NCI-H748 treated with DMSO at 0.1 percent for 48 hours (cell line): ENCODE results near the gene LAMA5.

Experiments used
- DNase-seq: peaks from one replicate; lab custom pipeline; 2025; lab: John Stamatoyannopoulos, UW

Gene LAMA5

DNA sequence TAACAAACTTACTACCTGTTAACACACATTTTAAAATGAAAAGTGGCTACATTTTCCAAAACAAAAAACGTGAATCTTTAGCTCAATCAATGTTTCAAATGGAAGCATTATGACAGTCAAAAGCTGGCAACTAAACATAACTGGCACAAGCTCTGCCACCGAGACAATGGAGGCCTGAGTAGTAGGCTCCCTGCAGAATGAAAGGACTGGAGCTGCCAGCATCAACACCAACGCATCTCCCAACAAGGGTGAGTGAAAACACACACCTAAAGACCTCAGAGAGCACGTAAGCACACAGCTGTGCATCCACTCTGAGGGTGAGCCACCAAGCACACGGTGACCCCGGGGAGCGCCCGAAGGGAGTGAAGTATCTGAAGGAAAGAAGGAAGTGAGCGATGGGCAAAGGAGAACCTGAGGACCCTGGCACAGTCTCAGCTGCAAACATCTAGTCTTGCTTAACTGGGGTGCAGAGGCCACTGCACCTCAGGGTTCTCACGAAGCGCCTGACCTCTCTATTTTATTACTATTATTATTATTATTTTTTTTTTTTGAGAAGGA is 65.9 kb downstream of the LAMA5 start:
- no peak for DNase-seq

DNA sequence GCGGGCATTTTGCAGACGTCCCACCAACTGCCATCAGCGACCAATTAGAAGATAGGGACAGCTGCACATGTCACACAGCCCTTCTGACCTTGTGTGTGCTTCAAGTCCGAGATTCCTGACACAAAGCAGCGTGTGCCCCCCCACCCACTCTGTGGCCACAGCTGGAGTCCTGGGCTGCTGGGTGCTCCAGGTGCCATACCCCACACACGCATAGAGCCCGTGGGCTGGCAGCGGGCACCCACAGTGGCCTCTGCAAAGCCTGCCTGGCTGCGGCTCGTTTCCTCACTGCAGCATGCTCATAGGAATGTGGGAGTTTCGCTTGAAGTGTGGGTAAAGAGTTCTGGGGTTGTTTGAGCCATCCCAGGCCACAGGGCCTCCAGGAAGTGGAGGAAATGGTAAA is 66.8 kb downstream of the LAMA5 start:
- no peak for DNase-seq

DNA sequence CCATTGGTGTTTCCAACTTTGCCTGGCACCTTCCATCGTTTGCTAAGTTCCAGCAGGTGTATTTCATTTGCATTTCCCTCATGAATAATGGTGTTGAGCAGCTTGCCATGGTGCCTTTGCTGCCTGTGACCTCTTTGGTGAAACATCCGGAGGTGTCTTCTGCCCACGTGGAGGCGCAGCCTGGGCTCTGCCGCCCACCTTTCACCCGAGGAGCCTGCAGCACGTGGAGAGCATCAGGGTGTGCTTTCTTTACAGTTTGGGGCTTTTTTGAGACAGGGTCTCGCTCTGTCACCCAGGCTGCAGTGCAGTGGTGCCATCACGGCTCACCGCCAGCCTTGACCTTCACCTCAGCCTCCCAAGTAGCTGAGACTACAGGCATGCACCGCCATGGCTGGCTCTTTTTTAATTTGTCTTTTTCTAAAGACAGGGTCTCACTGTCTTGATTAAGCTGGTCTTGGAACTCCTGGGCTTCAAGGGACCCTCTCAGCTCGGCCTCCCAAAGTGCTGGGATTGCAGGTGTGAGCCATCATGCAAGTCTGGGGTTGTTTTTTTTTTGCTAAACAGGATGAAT is 67.4 kb downstream of the LAMA5 start:
- no peak for DNase-seq

DNA sequence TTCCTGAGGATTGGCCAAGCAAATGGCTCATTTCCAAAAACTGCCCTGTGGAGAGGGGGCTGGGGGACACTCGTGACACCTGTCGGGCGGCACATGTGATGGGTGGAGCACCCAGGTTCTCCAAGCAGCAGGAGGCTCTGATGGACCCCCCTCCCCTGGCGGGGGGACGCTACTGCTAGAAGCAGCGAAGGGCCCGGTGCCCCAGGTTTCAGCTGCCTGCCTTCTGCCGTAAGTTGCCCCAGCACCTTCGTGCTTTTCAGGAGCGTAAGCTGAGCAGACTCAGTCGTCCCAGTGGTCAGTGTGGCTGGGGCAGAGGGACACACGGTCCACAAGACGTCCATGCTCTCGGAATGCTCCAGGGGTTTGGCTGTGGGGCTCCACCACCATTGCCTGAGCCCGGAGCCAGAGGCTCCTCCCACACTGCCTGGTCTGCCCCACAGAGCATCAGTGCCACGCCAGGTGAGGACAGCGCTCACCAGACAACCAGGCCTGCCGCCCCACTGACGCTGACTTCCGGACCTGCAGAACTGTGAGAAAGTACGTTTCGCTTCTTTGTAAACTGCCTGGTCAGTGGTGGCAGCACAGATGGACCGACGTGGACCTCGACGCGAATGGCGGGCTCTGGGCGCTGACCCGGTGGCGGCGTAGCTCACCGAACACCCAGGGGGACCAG is 68.4 kb downstream of the LAMA5 start:
- DNase-seq, result no peak

DNA sequence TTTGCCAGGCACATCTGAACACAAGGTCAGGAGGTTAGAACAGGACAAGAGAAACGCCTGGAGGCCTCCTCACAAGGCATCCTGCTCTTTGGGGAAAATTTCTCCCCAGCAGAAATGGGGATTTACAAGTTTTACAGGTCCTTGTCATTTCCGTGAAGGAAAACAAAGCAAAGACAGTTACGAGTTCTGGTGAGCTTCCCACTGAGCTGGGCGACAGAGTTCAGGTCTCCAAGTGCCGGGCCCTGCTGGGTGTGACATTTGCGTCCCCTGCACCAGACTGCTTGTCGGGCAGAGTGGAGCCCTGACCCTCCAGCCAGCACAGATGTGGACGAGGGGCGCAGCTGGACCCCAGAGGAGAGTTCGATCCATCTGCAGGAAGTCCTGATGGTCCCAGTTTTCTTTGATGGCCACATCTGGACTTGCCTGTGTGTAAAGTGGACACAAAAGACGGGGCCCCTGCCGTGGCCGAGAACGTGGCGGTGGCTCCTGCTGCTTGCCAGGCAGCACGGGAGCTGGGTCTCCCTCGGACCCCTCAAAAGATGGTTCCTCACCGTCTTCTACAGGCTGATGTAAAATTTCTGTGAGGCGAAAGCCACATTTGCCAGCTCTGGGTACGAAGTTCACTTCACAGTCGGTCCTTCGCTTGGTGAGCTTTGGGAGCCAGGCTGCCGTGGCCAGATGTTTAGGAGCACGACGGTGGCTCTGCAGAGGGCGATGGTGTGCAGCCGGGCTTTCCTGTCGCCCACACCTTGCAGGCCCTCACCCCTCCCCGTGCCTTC is 69.5 kb downstream of the LAMA5 start:
- no peak for DNase-seq

DNA sequence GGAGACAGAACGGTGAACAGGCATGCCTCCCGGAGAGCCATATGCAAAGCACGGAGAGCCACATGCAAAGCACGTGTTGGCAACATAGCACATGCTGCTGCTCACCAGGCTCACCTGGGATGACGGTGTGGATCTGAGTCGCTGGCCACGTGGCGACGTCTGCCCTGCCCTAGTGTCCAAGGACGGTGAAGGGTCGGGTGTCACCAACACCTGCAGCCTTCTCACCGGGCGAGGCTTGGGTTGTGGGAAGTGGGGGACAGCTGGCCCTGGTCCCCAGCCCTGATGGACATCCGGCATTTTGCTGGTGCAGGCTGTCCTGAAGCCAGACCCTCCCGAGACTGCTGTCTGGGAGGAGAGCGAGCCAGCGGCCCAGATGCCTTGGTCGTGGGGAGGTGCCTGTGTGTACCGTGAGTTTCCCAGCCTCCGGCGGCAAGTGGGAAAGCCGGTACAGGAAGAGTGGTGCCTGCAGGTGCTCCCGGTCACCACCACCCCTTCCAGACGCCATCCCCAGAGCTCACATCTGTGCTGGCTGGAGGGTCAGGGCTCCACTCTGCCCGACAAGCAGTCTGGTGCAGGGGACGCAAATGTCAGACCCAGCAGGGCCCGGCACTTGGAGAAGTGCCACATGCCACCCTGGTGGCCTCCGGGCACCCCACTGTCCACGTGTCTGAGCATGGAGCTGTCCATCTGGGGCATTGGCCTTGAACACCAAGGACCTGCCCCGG is 70.2 kb downstream of the LAMA5 start:
- no peak for DNase-seq

DNA sequence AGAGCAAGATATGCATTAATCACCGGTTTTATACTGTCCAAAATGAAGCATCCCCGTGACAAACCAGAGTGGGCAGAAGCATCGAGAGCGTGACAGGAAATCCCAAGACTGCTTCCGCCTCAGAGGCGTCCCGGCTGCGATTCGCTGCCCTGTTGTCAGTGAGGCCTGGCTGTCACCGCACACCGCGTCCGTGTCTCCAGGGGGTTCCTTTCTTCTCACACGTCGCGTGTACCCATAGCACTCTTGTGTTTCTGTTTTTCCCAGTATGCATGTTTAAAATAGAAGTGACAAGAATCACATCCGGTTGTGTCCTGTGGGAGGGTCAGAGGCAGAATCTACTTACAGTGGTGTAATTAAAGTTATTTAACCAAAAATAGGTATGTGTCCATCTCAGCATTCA is 72.6 kb downstream of the LAMA5 start:
- DNase-seq, result no peak

DNA sequence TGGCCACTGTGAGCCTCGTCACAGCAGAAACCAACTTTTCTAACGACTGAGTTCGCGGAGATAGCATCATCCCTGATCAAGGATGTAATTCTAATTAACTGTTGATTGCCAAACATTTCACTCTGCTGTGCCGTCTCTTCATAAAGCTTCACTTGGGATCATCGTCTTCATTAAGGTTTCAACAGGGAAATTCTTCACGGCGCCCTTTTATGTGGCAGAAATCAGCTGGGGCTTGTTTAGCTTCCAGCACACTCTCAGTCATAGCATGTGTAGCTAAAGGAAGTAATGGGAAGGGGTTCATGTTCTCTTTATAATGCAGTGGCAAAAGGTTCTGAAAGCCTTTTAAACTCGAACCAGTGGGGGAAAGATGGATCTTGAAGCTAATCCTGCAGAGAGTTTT is 73.2 kb downstream of the LAMA5 start:
- no peak for DNase-seq

DNA sequence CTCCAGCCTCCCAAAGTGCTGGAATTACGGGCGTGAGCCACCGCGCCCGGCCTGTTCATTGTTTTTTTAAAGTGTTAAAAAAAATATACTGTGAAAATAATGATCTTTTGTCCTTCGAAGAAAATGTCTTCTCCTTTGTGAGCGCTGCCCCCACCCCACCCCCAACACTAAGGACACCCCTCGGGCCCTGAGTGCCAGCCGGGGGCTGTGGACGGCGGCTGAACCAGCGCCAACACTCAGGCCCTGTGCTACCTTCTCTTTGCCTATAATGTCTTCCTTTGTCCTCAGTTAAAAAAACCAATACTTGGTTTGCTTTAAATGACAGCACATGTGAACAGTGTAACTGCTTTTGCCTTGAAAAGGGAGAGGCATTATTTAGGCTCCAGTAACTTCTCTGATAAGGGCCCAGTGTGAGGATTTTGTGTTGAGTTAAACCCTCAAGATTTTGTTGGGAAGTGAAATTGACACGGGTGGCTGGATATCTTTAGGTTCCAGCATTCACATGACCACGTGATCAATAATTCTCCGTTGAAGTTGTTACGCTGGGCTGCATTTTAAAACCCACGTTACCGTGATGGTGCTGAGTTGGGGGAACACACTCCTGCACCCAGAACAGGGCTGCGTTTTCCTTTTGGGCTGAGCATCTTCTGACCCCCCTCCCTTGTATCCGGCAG is 73.9 kb downstream of the LAMA5 start:
- DNase-seq, result no peak

DNA sequence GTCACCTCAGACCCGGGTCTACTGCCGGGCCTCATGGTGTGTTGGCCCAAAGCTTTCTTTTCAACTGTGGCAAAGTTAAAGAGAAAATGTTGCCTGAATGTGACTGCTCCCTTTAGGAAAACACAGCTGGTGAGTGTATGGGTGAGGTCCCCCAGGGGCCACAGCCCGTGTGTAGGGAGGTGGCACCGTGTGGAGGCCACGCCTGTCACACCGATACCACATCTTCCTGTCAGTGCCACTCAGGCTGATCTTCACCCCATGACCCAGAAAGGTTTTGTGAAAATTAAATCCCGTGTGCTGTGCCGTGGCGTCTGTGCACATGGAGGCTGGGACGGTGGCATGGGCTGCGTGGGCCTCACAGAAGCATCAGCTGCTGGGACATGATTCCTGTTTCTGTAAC is 75.0 kb downstream of the LAMA5 start:
- DNase-seq, result no peak

DNA sequence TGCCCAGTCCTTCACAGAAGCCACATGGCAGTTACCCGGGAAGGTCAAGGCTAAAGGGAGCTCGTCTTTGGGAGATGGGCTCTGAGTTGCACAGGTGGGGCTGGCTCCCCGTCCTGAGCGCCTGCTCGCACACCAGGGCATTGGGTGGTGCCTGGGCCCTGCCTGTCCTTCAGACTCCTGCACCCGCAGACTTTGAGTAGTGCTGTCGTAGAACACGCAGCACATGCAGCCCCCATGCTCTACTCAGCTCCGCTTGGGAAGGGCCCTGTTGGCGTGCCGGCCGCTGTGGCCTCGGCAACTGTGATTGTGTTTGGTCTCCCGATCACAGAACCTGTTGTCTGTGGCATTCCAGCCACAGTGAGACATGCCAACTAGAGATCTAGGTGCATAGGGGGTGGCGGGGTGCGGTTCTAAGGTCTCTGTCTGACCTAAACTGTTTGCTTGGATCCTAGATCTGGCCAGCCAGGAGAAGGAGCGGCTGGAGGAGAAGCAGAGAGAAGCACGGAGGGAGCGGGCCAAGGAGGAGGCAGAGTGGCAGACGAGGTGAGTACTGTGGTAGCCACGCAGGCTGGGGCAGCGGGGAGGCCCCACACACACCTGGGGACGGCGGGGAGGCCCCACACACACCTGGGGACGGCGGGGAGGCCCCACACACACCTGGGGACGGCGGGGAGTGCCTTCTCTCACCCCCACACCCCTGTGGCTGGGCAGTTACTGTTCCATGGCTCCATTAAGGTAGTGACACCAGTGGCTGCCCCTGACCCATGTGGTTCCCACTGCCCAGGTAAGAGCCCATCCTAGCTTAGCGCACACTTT is 75.7 kb downstream of the LAMA5 start:
- no peak for DNase-seq

DNA sequence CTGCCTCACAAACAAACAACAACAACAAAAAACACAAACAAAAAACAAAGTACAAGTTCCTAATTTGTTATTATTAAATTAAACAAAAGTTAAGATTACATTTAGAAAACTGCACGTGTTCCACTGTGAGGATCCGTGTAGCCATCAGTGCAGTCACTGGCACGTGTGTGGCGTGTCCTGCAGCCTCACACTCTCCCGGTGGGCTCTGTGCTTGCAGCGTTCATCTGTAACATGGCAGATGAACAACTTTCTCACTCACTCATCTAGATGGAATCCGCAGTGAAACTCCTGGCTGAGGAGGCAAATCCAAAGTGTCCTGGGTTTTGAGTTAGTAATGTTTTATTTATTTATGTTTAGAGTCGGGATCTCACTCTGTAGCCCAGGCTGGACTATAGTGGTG is 77.2 kb downstream of the LAMA5 start:
- no peak for DNase-seq

DNA sequence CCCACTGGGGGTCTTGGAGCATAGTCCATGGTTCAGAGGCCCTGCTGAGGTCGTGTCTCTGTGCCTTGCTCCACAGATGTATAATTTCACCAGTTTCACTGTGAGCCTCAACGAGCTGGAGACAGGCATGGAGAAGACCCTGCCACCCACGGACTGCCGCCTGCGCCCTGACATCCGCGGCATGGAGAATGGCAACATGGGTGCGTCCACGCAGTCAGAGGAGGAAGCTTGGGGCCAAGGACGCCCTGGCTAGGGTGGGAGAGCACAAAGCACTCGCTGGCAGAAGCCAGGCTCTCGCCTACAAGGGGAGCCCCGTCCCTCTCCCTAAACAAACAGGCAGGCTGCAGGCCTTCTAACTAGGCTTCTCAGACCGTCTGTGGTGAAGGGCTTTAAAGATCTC is 78.0 kb downstream of the LAMA5 start:
- DNase-seq, result no peak

DNA sequence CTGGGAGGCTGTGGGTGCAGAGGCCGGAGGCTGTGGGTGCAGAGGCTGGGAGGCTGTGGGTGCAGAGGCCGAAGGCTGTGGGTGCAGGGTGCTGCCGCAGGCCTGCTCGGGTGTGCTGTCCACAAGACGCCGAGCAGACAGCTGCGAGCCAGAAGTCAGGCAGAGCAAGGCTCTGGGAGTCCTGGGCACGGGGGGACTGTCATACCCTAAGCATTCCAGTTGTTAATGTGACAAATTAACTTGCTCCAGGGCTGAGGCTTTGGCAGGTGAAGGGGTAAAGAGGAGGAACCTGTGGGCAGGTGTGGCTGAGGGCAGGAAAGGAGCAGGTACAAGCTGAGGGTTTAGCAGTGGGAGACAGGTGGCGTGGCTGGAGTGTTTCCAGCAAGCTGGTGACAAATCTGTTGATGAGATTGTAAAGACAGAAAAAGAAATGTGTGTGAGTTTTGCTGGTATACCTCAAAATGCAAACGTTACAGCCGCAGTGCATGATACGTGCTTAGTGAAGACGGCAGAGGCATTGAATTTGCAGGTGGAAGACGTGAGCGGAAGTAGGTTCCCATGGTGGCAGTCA is 78.5 kb downstream of the LAMA5 start:
- DNase-seq, result no peak

DNA sequence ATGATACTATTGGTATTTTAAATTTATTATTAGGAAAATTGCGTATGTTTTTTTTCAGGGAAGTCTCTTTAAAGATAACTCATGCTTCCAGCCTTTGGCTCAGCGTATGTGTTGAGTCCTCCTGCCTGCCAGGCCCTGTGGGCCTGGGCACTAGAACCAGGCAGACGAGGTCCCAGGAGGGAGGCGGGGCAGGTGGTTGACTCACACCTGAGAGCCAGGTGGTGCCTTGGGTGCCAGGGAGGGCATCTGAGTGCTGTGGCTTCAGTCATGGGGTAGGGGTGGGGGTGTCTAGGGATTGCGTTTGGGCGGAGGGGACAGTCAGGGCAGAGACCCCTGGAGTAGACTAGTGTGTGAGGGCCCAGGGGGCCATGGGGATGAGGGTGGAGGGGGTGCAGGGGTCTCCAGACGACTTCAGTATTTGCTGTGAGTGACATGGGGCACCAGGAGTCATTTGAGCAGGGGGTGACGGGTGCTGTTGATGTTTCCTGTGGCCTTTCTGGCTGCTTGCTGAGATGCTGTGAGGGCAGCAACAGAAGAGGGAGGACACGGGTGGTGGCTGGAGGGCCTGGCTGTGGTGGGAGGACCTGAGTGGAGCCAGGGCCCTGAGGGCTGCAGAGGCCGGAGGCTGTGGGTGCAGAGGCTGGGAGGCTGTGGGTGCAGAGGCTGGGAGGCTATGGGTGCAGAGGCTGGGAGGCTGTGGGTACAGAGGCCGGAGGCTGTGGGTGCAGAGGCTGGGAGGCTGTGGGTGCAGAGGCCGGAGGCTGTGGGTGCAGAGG is 79.2 kb downstream of the LAMA5 start:
- DNase-seq, result no peak

DNA sequence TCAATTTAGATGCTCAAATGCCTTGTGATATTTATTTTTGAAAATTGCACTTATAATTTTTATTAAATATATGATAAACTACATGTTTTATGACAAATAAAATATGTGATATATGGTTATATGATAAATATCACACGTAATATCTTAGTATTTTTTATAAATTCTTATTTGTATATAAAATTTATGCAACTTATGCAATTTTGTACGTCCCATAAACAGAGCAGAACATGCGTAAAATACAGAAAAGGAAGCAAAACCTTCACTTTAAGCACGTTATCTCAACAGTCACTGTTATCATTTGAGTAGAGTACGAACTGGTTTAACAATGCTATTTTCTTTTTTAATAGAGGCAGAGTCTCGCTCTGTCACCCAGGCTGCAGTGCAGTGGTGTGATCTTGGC is 80.0 kb downstream of the LAMA5 start:
- no peak for DNase-seq

DNA sequence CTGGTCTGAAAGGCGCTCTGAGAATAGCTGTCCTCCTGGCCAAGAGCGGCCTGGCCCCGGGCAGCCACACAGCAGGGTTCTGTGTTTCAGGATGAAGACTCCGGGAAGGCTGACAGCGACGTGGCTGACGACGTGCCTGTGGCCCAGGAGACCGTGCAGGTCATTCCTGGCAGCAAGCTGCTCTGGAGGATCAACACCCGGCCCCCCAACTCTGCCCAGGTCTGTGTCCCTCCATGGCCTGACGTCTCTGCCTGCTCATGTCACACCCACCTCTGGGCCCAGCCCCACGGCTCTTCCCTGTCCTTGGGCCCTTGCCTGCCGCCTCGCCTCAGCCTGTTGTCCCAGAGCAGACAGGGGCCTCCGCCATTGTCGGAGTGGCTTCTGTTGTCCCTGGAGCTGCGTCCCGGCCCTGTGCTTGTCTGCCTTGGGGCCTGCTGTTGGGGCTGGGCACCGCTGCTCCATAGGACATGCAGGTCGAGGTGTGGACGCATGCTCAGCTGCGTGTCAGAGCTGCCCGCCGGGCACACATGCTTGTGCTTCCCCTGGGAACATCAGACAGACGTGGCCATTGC is 80.5 kb downstream of the LAMA5 start:
- DNase-seq, result no peak

DNA sequence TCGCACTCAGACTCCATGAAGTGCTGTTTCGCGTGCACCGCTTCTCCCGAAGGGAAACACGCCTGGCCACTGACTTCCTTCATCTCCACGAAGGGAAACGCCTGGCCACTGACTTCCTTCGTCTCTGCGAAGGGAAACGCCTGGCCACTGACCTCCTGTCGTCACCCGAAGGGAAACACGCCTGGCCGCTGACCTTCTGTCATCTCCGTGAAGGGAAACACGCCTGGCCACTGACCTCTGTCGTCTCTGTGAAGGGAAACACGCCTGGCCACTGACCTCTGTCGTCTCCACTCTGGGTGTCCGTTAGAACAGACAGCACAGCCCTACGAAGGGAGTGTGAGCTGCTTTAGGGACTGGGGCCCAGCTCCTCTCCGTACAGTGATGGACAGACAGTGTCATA is 81.4 kb downstream of the LAMA5 start:
- no peak for DNase-seq

DNA sequence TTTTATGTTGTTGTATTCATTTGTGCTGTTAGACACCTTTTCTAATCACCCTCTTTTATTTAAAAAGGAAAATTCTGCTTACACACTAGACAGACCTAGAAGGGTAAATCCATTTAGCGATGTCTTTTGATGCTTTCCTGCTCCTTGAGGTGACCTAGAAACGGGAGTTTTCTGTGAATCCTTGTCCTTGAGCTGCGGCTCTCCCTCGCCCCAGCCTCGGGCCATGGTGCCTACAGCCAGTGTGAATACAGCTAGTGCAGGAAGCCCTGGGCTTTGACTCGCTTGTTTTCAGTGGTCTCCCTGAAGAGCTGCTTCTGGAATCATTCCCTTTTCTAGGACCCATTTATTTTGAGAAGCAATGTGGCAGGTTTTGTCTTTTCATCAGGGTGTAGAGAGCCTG is 82.0 kb downstream of the LAMA5 start:
- no peak for DNase-seq

DNA sequence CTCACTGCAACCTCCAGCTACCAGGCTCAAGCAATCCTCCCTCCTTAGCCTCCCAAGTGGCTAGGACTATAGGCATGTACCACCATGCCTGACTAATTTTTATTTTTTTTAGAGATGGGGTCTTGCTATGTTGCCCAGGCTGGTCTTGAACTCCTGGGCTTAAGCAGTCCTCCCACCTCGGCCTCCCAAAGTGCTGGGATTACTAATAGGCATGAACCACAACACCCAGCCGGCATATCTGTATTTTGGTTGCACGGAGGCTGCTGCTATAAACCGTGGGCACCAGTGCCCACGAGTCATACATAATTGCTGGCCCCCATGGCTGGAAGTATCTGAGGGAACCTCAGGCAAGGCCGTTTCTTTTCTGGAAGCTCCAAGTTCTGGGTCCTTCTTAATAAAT is 82.7 kb downstream of the LAMA5 start:
- DNase-seq, result no peak
